Upper lobe of left lung (tissue), 6 donors: Measurements from ENCODE around the gene RTN4. TPM values are rescaled to one million over a fixed set of nuclear protein-coding genes. Genes with fewer than 3 reads are reported as not detected.

Source experiments
- ATAC-seq, 2 donors: fragments of 200-7000 bp; cut with Tn5 transposase; one replicate each; pipeline ENCODE4 v1.9.1; 2022; ENCODE audit warnings: mild to moderate bottlenecking in 2 of 2, moderate library complexity in 2 of 2; ENCODE audit not compliant: low FRiP score in 2 of 2
- DNase-seq, 2 donors: peaks; one replicate each; pipeline ENCODE4 v3.0.0-alpha.2; 2019 to 2020
- H3K27ac ChIP-seq, 4 donors: fragments of 200-600 bp; sonication (generic); one replicate each; pipeline ENCODE4 v1.5.1; 2016 to 2019
- H3K27me3 ChIP-seq, 4 donors: fragments of 200-600 bp; sonication (generic); one replicate each; pipeline ENCODE4 v1.5.1; 2017 to 2019
- H3K36me3 ChIP-seq, 4 donors: fragments of 200-600 bp; sonication (generic); one replicate each; pipeline ENCODE4 v1.5.1; 2016 to 2019
- H3K4me1 ChIP-seq, 4 donors: fragments of 200-600 bp; sonication (generic); one replicate each; pipeline ENCODE4 v1.5.1; 2018 to 2019
- H3K4me3 ChIP-seq, 4 donors: fragments of 200-600 bp; sonication (generic); one replicate each; pipeline ENCODE4 v1.5.1; 2017 to 2019; ENCODE audit warnings: mild to moderate bottlenecking in 2 of 4, moderate library complexity in 1 of 4
- H3K9me3 ChIP-seq, 4 donors: fragments of 200-600 bp; sonication (generic); one replicate each; pipeline ENCODE4 v1.5.1; 2018 to 2019
- EP300 ChIP-seq, 4 donors: sonication (generic); formaldehyde crosslinking; IDR thresholded peaks; one replicate each; pipeline ENCODE4 v1.5.1; 2017; ENCODE audit warnings: antibody characterized with exemption in 4 of 4, control low read depth in 2 of 4
- POLR2A ChIP-seq, 4 donors: fragments of 450-650 bp; IDR thresholded peaks; one replicate each; pipeline ENCODE4 v1.5.1; 2016 to 2017; ENCODE audit warnings: antibody characterized with exemption in 4 of 4, mild to moderate bottlenecking in 2 of 4
- POLR2AphosphoS5 ChIP-seq, 2 donors: sonication (generic); formaldehyde crosslinking; IDR thresholded peaks; one replicate each; pipeline ENCODE4 v1.5.1; 2017; ENCODE audit warnings: antibody characterized with exemption in 2 of 2
- WGBS, 2 donors: methylation state at CpG; one replicate each; pipeline ENCODE4 v1.1.5; 2017 to 2018; 5-methylcytosine and 5-hydroxymethylcytosine counted together
- total RNA-seq, 6 donors: library from RNA; depleted of rRNA in 4 of 6; stranded (reverse); fragments of >200 nt in 4 of 6; gene quantifications; one replicate each; pipeline versions ENCODE4 v1.1.0 to v1.2.1, GENCODE V29; 2016 to 2021
- TF ChIP-seq, protein P1 (sequence below), 6 experiments: fragments of 450-650 bp in 4 of 6; fragments of 200-600 bp in 2 of 6; sonication (generic) in 2 of 6; IDR thresholded peaks; one replicate each; pipeline ENCODE4 v1.5.1; 2016 to 2019; ENCODE audit warnings: antibody characterized with exemption in 6 of 6
- donor health status: DM: no; HTN: no; CAD: no; lungs with moderate emphysema.
- donor health status: DM: no; HTN: yes; CAD: no; lungs with severe emphysema.

Gene RTN4
- total RNA-seq, 6 donors from 2014 or later = 128 to 345 (median 233) TPM

DNA sequence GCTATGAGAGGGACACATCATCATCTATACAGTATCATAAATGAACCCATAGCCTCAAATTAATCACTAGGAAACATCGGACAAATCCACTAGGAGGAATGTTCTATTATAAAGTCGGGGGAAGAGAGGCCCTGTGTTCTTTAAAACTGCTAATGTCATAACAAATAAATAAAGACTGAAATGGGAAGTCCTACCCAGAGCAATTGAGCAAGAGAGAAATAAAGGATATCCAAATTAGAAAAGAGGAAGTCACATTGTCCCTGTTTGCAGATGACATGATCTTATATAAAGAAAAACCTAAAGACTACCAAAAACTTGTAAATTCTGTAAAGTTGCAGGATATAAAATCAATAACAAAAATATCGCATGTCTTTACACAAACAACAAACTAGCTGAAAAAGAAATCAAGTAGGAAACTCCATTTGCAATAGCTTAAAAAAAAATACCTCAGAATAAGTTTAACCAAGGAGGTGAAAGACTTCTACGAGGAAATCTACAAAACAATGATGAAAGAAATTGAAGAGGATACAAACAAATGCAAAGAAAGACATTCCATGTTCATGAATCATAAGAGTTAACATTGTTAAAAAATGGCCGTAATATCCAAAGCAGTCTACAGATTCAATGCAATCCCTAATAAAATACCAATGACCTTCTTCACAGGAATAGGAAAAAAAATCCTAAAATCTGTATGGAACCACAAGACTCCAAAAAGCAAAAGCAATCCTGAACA, 30.6 kb downstream of the RTN4 start:
- TF ChIP-seq POLR2A (IDR thresholded peaks at IDR 0.05) (no peak), POLR2AphosphoS5 (IDR thresholded peaks at IDR 0.05) (no peak), EP300 (IDR thresholded peaks at IDR 0.05) (no peak)
- TF ChIP-seq, protein P1, sequence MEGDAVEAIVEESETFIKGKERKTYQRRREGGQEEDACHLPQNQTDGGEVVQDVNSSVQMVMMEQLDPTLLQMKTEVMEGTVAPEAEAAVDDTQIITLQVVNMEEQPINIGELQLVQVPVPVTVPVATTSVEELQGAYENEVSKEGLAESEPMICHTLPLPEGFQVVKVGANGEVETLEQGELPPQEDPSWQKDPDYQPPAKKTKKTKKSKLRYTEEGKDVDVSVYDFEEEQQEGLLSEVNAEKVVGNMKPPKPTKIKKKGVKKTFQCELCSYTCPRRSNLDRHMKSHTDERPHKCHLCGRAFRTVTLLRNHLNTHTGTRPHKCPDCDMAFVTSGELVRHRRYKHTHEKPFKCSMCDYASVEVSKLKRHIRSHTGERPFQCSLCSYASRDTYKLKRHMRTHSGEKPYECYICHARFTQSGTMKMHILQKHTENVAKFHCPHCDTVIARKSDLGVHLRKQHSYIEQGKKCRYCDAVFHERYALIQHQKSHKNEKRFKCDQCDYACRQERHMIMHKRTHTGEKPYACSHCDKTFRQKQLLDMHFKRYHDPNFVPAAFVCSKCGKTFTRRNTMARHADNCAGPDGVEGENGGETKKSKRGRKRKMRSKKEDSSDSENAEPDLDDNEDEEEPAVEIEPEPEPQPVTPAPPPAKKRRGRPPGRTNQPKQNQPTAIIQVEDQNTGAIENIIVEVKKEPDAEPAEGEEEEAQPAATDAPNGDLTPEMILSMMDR (IDR thresholded peaks at IDR 0.05) = no peak
- Histone ChIP-seq H3K27me3 (no peaks in the 10 kb centered on the region), H3K4me1 (peaks cover 15 to 45% (median 27%) of the 10 kb centered on the region in 4 donors), H3K4me3 (no peak overlapping the region), H3K9me3 (no peaks in the 10 kb centered on the region), H3K36me3 (no peaks in the 10 kb centered on the region), H3K27ac (peak overlapping the region in 3 of 4 donors; percentile 10 to 66 (median 23))
- DNase-seq (no peak), ATAC-seq (peak in 1 of 2 donors; percentile 62)
- 56 to 57% methylated on average over 5 of the region's 5 CpGs for WGBS, 2 donors

DNA sequence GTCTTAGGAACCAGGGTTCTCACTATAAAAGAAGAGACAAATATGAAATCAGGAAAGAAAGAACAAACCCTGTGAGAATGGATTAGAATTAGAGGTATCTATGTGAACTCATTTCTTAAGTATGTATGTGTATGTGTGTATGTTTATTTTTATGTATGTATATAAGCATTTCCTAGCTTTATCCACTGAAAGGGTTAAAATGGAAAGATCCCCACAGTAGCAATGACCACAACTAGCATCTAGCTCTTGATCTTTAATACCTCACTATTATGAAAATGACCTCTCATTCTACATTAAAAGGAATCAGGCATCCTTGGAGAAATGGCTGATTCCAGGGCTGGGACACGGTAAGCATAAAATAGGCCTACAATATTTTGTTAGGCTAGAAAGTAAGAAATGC, 31.6 kb downstream of the RTN4 start:
- peak overlapping the region in 2 of 4 donors; percentile 23 to 66 for H3K27ac ChIP-seq
- no peak for TF ChIP-seq POLR2A (IDR thresholded peaks at IDR 0.05)
- no peak for TF ChIP-seq EP300 (IDR thresholded peaks at IDR 0.05)
- TF ChIP-seq, protein P1 (IDR thresholded peaks at IDR 0.05) = no peak
- no peak for TF ChIP-seq POLR2AphosphoS5 (IDR thresholded peaks at IDR 0.05)
- no peaks in the 10 kb centered on the region for H3K36me3 ChIP-seq
- ATAC-seq (no peak), DNase-seq (no peak)
- H3K4me1 ChIP-seq = peaks cover 17 to 45% (median 32%) of the 10 kb centered on the region in 4 donors
- H3K4me3 ChIP-seq = no peak overlapping the region
- no peaks in the 10 kb centered on the region for H3K9me3 ChIP-seq
- no peaks in the 10 kb centered on the region for H3K27me3 ChIP-seq
- 87 to 100% methylated on average over 1 of the region's 1 CpG for WGBS, 2 donors

DNA sequence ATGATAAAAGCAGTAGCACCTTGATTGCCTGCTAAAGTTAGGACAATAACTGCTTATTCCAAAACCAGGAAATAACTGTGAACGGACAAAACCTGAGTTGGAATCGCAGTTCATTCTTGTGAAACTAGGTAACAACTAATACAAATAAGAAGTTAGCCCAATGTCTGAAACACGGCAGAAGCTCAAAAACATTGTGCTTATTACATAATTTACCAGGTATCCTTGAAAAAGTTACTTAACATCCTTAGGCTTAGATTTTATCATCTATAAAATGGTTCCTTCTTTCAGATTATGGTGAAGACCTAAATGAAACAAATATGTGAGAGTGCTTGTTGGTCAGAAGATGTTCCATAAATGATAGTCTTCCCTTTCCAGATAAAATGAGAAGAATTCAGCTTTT, 32.4 kb downstream of the RTN4 start:
- TF ChIP-seq POLR2AphosphoS5 (IDR thresholded peaks at IDR 0.05) (no peak), POLR2A (IDR thresholded peaks at IDR 0.05) (no peak), EP300 (IDR thresholded peaks at IDR 0.05) (no peak)
- TF ChIP-seq, protein P1 (IDR thresholded peaks at IDR 0.05) = no peak
- Histone ChIP-seq H3K4me3 (no peak overlapping the region), H3K27me3 (no peaks in the 10 kb centered on the region), H3K9me3 (no peaks in the 10 kb centered on the region), H3K4me1 (peaks cover 25 to 50% (median 38%) of the 10 kb centered on the region in 4 donors), H3K36me3 (no peaks in the 10 kb centered on the region), H3K27ac (peak overlapping the region in 2 of 4 donors; percentile 2 to 27)
- WGBS, 2 donors = 43 to 53% methylated on average over 3 of the region's 3 CpGs
- ATAC-seq (no peak), DNase-seq (no peak)

DNA sequence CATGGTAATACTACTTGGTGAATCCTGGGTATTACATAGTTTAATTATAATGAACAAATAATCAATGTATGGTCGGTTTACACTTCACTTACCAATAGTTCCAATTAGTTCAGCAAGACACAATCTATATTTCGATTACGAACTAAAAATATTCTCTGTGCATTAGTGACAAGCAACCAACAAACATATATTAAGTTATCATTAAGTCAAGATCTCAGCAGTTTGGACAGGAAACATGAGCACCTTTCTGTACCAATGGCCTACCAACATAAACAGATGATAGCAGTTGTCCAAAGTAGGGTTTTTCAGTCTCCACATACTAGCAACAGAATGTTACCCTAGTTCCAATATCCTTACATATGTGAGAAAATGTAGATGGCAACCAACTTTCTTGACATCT, 32.8 kb downstream of the RTN4 start:
- DNase-seq (no peak), ATAC-seq (no peak)
- 95 to 98% methylated on average over 3 of the region's 3 CpGs for WGBS, 2 donors
- no peaks in the 10 kb centered on the region for H3K27me3 ChIP-seq
- peaks cover 29 to 54% (median 40%) of the 10 kb centered on the region in 4 donors for H3K4me1 ChIP-seq
- H3K36me3 ChIP-seq = no peaks in the 10 kb centered on the region
- TF ChIP-seq EP300 (IDR thresholded peaks at IDR 0.05) = no peak
- TF ChIP-seq, protein P1 (IDR thresholded peaks at IDR 0.05) = no peak
- H3K9me3 ChIP-seq = no peaks in the 10 kb centered on the region
- H3K4me3 ChIP-seq = no peak overlapping the region
- H3K27ac ChIP-seq = peak overlapping the region in 2 of 4 donors; percentile 2 to 27
